Measurements from ENCODE around the gene ACSL1.

Gene ACSL1

GRCh38 chr4:184838249-184839074 lies 12.7 kb upstream of the ACSL1 start:
- no peak for DNase-seq (ENCODE audit: low read depth)

DNA sequence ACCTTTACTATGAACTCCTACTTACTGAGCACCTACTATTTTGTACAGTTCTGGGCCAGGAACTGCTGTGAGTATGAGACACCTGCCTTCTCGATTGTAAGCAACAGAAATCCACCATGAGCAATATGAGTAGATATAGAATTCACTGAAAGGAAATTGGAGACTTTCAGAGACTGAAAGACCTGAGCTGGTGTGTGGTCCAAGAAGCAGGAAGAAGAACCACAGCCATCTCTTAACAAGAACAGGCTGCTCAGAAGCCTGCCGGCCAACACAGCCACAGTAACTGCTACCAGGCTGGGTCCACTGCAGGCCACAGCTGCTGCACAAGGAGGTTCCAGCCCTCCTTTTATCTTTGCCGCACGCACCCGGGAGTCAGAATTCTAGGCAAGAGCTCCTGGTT lies 10.8 kb upstream of the ACSL1 start:
- DNase-seq (ENCODE audit: low read depth) = no peak

DNA sequence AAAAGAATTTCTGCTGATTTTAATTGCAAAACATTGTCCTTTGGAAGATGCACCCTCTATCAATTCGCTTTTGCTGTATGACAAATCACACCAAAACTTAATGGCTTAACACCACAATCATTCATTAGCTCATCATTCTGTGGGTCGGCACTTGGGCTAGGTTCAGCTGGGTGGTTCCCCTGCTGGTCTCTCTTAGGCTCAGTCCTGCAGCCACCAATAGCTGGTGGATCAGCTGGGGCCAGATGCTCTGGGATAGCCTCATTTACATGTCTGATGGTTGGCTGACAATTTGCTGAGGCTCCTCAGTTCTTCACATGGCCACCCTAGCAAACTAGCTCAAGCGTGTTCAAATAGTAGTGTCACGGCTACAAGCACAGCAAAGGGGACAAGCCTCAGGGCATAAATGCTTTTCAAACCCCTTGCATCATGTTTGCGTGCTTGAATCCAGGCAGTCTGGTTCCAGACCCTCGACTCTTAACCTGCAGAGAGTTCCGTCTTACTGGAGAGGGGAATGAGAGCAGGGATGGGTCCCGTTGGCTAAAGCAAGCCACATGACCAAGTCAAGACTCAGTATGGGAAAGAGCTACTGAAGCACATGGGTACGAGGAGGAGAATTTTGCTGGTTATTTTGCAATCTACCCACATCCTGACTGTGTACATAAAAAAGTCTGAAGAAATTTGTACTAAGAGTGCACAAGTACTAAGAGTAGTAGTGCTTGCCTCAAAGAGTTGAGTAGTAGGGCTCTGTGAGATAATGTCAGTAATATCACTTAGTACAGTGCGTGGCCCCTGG lies 7.5 kb upstream of the ACSL1 start:
- DNase-seq (ENCODE audit: low read depth) = no peak

DNA sequence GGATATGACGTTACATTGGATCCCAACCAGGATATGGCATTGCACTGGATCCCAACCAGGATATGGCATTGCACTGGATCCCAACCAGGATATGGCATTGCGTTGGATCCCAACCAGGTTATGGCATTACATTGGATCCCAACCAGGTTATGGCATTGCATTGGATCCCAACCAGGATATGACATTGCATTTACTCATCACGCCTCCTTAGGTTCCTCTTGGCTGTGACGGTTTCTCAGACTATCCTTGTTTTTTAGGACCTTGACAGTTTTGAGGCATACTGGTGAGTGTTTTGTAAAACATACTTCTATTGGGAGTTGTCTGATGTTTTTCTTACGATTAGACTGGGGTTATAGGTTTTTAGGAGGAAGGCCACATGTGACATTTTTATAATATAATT lies 5.4 kb upstream of the ACSL1 start:
- DNase-seq (ENCODE audit: low read depth) = no peak

- DNase-seq (ENCODE audit: low read depth) = no peak
These were observed 1.0 kb upstream of the ACSL1 start for GRCh38 chr4:184826691-184827270.

- DNase-seq (ENCODE audit: low read depth) = no peak
These were observed 450 bp downstream of the ACSL1 start for GRCh38 chr4:184825141-184825895.

DNA sequence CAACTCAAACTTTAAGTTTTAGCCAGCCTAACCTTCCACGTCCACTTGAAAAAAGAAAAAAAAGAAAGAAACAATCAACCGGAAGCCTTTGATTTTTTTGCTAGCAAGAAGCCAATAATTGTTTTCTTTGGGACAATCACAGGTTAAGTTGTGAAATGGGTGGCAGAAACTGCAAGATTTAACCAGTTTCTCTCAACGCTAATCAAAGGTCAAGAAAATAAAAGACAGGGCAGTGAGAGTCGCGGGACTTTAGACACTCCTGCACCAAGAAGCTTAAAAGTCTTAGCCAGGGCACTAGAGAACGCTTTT lies 1.0 kb downstream of the ACSL1 start:
- no peak for DNase-seq (ENCODE audit: low read depth)

GRCh38 chr4:184824081-184824775 lies 1.5 kb downstream of the ACSL1 start:
- no peak for DNase-seq (ENCODE audit: low read depth)

DNA sequence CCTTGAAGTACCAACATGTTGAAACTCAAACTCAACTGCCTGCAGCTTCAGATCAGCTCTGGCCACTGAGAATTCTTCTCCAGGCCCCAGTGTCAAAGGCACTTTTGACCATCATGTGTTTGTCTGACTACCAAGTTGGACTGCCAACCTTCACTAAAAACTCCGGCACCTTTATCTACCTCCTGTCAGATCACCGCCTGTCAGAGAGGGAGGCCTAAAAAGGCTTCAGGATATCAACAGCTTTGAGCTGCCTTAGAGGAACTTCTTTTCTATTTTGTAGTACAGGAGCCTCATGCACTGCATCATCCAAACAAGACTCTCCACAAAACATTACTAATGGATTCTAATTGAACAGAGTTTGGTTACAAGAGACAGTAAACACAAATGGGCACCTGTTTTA lies 2.8 kb downstream of the ACSL1 start:
- DNase-seq (ENCODE audit: low read depth) = no peak

- DNase-seq (ENCODE audit: low read depth) = no peak
These were observed 3.4 kb downstream of the ACSL1 start for GRCh38 chr4:184822356-184822755.

DNA sequence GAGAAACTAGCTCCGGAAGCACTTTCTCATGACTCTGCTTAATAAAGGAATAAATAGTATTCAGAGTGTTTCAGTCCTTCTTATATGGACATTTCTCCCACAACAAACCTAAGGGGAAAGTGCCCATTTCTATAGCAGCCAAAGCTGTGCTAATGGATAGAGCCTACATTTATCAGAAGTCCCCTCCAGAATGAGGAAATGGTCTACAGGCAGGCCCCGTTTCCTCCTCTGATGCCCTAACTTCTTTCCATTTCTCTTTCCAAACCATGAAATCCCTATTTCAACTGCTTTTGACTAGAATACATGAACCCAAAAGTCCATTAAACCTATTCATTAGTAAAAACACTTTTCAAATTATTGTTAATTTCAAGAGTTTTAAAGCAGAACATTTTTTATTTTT lies 4.5 kb downstream of the ACSL1 start:
- DNase-seq (ENCODE audit: low read depth) = no peak

- no peak for DNase-seq (ENCODE audit: low read depth)
These were observed 6.0 kb downstream of the ACSL1 start for GRCh38 chr4:184819786-184820185.

GRCh38 chr4:184818216-184818564 lies 7.6 kb downstream of the ACSL1 start:
- no peak for DNase-seq (ENCODE audit: low read depth)

GRCh38 chr4:184817494-184818215 lies 8.1 kb downstream of the ACSL1 start:
- DNase-seq (ENCODE audit: low read depth) = no peak

DNA sequence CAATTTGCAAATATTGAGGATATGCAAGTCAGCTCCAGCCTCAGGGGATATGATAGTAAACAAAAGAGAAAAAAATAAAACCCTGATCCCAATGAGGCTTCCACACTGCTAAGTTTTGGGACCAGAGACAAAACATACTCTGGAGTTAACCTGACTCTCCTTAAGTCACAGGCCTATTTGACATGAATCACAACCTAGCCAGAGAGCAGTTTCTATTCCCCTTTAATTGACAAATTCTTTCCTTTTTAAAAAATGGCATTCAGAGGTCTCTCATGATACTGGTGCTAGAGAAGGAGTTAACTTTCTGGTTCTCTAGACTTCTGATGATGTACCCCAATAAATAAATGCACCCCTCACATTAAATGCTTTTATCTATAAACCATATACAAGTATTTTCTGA lies 8.8 kb downstream of the ACSL1 start:
- DNase-seq (ENCODE audit: low read depth) = no peak

GRCh38 chr4:184815046-184815877 lies 10.5 kb downstream of the ACSL1 start:
- DNase-seq (ENCODE audit: low read depth) = no peak

GRCh38 chr4:184814686-184815045 lies 11.1 kb downstream of the ACSL1 start:
- DNase-seq (ENCODE audit: low read depth) = no peak

- DNase-seq (ENCODE audit: low read depth) = no peak
These were observed 13.1 kb downstream of the ACSL1 start for GRCh38 chr4:184812651-184813181.

DNA sequence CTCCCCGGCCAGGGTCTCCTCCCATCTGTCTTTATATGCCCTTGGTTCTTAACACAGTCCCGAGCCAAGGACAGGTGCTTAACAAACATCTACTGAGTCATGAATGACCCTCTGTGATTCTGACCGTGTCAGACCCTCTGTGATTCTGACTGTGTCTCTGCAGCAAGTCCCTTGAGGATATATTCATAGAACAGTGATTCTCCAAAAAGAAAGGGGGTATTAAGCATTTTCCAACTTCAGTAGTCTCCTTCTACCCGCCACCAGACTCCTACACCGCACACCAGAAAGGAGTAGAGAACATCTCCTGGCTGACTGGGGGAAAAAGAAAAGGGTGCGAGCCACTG lies 13.6 kb downstream of the ACSL1 start:
- no peak for DNase-seq (ENCODE audit: low read depth)

DNA sequence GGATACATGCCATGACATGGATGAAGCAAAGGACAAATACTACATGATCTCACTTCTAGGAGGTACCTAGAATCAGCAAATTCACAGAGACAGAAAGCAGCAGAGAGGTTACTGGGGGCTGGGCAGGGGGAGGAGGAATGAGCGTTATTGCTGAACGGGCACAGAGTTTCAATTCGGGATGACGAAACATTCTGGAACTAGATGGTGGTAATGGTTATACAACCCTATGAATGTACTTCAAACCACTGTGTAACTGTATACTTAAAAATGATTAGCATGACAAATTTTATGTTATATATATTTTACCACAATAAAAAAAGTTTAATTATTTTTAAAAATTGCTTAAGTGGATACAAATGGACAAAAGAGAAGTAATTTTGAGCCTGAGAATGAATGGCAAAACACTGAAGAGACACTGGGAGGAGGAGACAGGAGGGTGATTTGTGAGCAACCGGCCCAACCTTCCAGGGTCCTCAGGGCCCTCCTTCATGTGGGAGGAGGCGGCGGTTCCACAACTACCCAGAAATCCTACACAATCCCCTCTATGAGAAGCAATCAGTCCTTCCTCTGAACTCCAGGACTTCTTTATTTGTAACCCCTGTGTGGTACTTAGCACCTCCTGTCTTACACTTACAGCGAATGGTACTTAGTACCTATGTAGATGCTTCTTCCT lies 14.1 kb downstream of the ACSL1 start:
- DNase-seq (ENCODE audit: low read depth) = no peak
